K562 (cell line): Measurements from ENCODE around the gene ENDOU. TPM values are rescaled to one million over a fixed set of nuclear protein-coding genes. Genes with fewer than 3 reads are reported as not detected.

Experiments used
- C11orf30 ChIP-seq: fragments of 450-650 bp; IDR thresholded peaks from 2 replicates; pipeline ENCODE4 v1.6.1; 2016; ENCODE audit warnings: low read depth, mild to moderate bottlenecking
- FOSL1 ChIP-seq: fragments of 200-800 bp; sonication (Bioruptor generic); conservative IDR thresholded peaks from 2 replicates; pipeline ENCODE4 v1.6.1; 2016; ENCODE audit warnings: missing genetic modification characterization, missing compliant biosample characterization
- GABPA ChIP-seq: fragments of 200-800 bp; sonication (Bioruptor generic); conservative IDR thresholded peaks from 2 replicates; pipeline ENCODE4 v1.6.1; 2016; ENCODE audit warnings: low read depth, missing genetic modification characterization, missing compliant biosample characterization
- HDAC3 ChIP-seq: fragments of 450-650 bp; IDR thresholded peaks from 2 replicates; pipeline ENCODE4 v1.6.1; 2018; ENCODE audit warnings: borderline replicate concordance, mild to moderate bottlenecking, moderate library complexity; ENCODE audit not compliant: partially characterized antibody
- HOXB6 ChIP-seq: fragments of 250-450 bp; sonication (Bioruptor Pico); IDR thresholded peaks from 2 replicates; pipeline ENCODE4 v1.5.1; 2022; ENCODE audit warnings: mild to moderate bottlenecking, borderline replicate concordance
- JUN ChIP-seq, 2 experiments: sonication (generic) in 1 of 2; formaldehyde crosslinking in 1 of 2; IDR thresholded peaks; 2 replicates each; pipeline versions ENCODE4 v1.6.1 to v1.8.0; 2012 to 2022; ENCODE audit warnings: borderline replicate concordance in 2 of 2, mild to moderate bottlenecking in 2 of 2, improper control_type of control experiment in 1 of 2, low read depth in 1 of 2, low read length in 1 of 2, missing genetic modification reagents in 1 of 2
- KAT2B ChIP-seq: IDR thresholded peaks from one replicate; pipeline ENCODE4 v1.6.1; 2012; ENCODE audit warnings: low read depth, mild to moderate bottlenecking, control low read depth, inconsistent platforms, low read length, moderate library complexity
- POU5F1 ChIP-seq: fragments of 150-350 bp; IDR thresholded peaks from 2 replicates; pipeline ENCODE4 v1.6.1; 2014; ENCODE audit warnings: borderline replicate concordance, low read length, low read depth, mild to moderate bottlenecking; ENCODE audit not compliant: partially characterized antibody
- RAD21 ChIP-seq, 2 experiments: fragments of 250-450 bp in 1 of 2; fragments of 450-650 bp in 1 of 2; sonication (Bioruptor Pico) in 1 of 2; formaldehyde crosslinking in 1 of 2; IDR thresholded peaks in 1 of 2; conservative IDR thresholded peaks in 1 of 2; 2 replicates each; pipeline versions ENCODE4 v1.4.0 to v1.8.0; 2020 to 2022; ENCODE audit warnings: mild to moderate bottlenecking in 2 of 2, moderate library complexity in 1 of 2
- SAFB ChIP-seq: fragments of 200-400 bp; formaldehyde crosslinking; IDR thresholded peaks from 2 replicates; pipeline ENCODE4 v1.6.1; 2017; ENCODE audit warnings: low read depth, low read length, borderline replicate concordance
- TAF7 ChIP-seq: fragments of 450-650 bp; IDR thresholded peaks from 2 replicates; pipeline ENCODE4 v1.6.1; 2016; ENCODE audit warnings: missing genetic modification characterization, missing compliant biosample characterization
- ZNF134 ChIP-seq: fragments of 250-450 bp; sonication (Bioruptor Pico); conservative IDR thresholded peaks from 2 replicates; pipeline ENCODE4 v1.4.0; 2020
- ZNF263 ChIP-seq: sonication (generic); formaldehyde crosslinking; IDR thresholded peaks from 2 replicates; pipeline ENCODE4 v1.8.0; 2022; ENCODE audit warnings: mild to moderate bottlenecking, missing genetic modification reagents, borderline replicate concordance
- ZSCAN29 ChIP-seq: fragments of 450-650 bp; IDR thresholded peaks from 2 replicates; pipeline ENCODE4 v1.6.1; 2017
- polyA plus RNA-seq, 8 experiments: library from polyadenylated mRNA; depleted of rRNA in 4 of 8; stranded (reverse) in 5 of 8; unstranded in 3 of 8; fragments of >200 nt; fragmentation: Nextera tagmentation in 2 of 8; fragmentation: Illumina TruSeq in 1 of 8; extraction: Ambion mirVana in 2 of 8; extraction: Trizol in 1 of 8; gene quantifications; 2 replicates each; pipeline versions ENCODE4 v1.2.1 to v1.2.3, GENCODE V29; 2011 to 2014; ENCODE audit warnings: inconsistent platforms in 1 of 8, missing spikeins in 1 of 8
- total RNA-seq, 7 experiments: library from RNA; depleted of rRNA in 6 of 7; stranded (reverse); fragments of >200 nt in 6 of 7; fragmentation: Illumina TruSeq in 2 of 7; extraction: Trizol in 2 of 7; gene quantifications; 2 replicates each; pipeline versions ENCODE4 v1.2.1 to v1.2.3, GENCODE V29; 2011 to 2021; ENCODE audit warnings: low replicate concordance in 1 of 7
- TF ChIP-seq, protein P1 (sequence below), 2 experiments: fragments of 450-650 bp in 1 of 2; IDR thresholded peaks; 2 replicates each; pipeline ENCODE4 v1.6.1; 2011 to 2017; ENCODE audit warnings: low read depth in 2 of 2, antibody characterized with exemption in 1 of 2, borderline replicate concordance in 1 of 2, low read length in 1 of 2, mild to moderate bottlenecking in 1 of 2, mixed read lengths in 1 of 2; ENCODE audit not compliant: control insufficient read depth in 1 of 2
- TF ChIP-seq, protein P2 (sequence below): sonication (generic); formaldehyde crosslinking; IDR thresholded peaks from 2 replicates; pipeline ENCODE4 v1.8.1; 2022; ENCODE audit warnings: missing genetic modification reagents
- TF ChIP-seq, protein P3 (sequence below): sonication (generic); IDR thresholded peaks from 2 replicates; pipeline ENCODE4 v1.6.1; 2016
- TF ChIP-seq, protein P4 (sequence below): fragments of 450-650 bp; IDR thresholded peaks from 2 replicates; pipeline ENCODE4 v1.6.1; 2014; ENCODE audit warnings: low read depth, mild to moderate bottlenecking, moderate library complexity, borderline replicate concordance

Gene ENDOU
- total and polyA plus RNA-seq, 9 of the 15 experiments (the other 6 are each of a cell fraction or from before 2014, with no cell fraction given), result 0.03 TPM; not detected in 8

DNA sequence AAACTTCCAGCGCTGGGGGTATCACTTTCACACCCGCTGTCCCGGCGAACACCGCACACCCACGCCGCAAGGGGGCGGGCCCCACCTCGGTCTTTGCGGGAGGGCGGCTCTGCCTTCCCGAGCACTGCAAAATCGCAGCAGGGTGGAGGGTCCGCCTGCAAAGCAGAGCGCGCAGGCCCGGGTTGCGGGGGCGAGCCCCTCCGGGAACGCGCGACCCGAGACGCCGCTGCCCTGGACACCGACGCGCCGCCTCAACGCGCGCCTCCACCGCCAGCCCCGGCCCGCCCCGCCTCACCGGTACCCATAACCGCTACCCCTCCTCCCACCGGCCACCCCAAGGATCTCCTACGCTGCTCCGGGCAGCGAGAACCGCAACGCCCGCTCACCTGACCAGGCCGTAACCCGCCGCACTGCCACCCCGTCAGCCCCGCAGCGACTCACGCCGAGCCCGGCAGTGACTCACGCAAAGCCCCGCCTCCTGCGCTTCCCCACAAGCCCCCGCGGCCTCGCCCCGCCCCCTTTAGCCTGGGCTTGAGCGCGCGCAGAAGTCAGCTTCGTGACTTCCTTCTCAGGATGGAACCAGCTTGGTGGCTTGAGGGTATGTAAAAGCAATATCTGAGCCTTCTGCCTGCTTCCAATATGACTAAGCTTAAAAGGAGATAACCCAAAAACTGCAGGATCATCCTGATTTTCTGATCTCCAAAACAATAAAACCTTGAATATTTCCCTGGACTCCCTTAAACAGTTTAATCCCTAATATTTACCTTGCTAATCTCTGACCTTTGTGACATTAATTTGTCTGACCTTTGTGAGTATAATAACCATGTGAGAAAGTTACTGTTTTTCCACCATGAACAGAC, 19.5 kb downstream of the ENDOU start, which contains the start of gene RPAP3 (continued):
- TF ChIP-seq, protein P1, sequence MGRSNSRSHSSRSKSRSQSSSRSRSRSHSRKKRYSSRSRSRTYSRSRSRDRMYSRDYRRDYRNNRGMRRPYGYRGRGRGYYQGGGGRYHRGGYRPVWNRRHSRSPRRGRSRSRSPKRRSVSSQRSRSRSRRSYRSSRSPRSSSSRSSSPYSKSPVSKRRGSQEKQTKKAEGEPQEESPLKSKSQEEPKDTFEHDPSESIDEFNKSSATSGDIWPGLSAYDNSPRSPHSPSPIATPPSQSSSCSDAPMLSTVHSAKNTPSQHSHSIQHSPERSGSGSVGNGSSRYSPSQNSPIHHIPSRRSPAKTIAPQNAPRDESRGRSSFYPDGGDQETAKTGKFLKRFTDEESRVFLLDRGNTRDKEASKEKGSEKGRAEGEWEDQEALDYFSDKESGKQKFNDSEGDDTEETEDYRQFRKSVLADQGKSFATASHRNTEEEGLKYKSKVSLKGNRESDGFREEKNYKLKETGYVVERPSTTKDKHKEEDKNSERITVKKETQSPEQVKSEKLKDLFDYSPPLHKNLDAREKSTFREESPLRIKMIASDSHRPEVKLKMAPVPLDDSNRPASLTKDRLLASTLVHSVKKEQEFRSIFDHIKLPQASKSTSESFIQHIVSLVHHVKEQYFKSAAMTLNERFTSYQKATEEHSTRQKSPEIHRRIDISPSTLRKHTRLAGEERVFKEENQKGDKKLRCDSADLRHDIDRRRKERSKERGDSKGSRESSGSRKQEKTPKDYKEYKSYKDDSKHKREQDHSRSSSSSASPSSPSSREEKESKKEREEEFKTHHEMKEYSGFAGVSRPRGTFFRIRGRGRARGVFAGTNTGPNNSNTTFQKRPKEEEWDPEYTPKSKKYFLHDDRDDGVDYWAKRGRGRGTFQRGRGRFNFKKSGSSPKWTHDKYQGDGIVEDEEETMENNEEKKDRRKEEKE (IDR thresholded peaks at IDR 0.05; ENCODE audit: borderline replicate concordance in 1 of 2, control insufficient read depth in 1 of 2, low read depth in 2 of 2, low read length in 1 of 2), result no peak
- TF ChIP-seq, protein P2, sequence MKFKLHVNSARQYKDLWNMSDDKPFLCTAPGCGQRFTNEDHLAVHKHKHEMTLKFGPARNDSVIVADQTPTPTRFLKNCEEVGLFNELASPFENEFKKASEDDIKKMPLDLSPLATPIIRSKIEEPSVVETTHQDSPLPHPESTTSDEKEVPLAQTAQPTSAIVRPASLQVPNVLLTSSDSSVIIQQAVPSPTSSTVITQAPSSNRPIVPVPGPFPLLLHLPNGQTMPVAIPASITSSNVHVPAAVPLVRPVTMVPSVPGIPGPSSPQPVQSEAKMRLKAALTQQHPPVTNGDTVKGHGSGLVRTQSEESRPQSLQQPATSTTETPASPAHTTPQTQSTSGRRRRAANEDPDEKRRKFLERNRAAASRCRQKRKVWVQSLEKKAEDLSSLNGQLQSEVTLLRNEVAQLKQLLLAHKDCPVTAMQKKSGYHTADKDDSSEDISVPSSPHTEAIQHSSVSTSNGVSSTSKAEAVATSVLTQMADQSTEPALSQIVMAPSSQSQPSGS (CRISPR knock-in tag), result no peak
- TF ChIP-seq ZNF134 (CRISPR knock-in tag), result no peak
- peak; percentile 81; the same call in 1 of the 2 replicates for TF ChIP-seq JUN (IDR thresholded peaks at IDR 0.05; ENCODE audit: borderline replicate concordance, low read depth, low read length)
- TF ChIP-seq JUN (CRISPR knock-in tag; IDR thresholded peaks at IDR 0.05; ENCODE audit: borderline replicate concordance), result no peak
- no peak for TF ChIP-seq KAT2B
- peak in 1 of 2 experiments; percentile 14; a peak in 1 of 4 replicates for TF ChIP-seq RAD21 (CRISPR knock-in tag; conservative IDR thresholded peaks at IDR 0.05 in 1 of 2, IDR thresholded peaks at IDR 0.05 in 1 of 2)
- peak; percentile 70; the same call in 1 of the 2 replicates for TF ChIP-seq ZNF263 (CRISPR knock-in tag)
- no peak for TF ChIP-seq TAF7 (tag)
- no peak for TF ChIP-seq HOXB6
- TF ChIP-seq HDAC3, result no peak
- TF ChIP-seq POU5F1, result no peak
- peak; percentile 99 for TF ChIP-seq SAFB
- TF ChIP-seq C11orf30, result peak; percentile 95
- peak; percentile 57; the same call in 1 of the 2 replicates for TF ChIP-seq ZSCAN29
- TF ChIP-seq, protein P3, sequence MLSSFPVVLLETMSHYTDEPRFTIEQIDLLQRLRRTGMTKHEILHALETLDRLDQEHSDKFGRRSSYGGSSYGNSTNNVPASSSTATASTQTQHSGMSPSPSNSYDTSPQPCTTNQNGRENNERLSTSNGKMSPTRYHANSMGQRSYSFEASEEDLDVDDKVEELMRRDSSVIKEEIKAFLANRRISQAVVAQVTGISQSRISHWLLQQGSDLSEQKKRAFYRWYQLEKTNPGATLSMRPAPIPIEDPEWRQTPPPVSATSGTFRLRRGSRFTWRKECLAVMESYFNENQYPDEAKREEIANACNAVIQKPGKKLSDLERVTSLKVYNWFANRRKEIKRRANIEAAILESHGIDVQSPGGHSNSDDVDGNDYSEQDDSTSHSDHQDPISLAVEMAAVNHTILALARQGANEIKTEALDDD, result no peak
- TF ChIP-seq, protein P4, sequence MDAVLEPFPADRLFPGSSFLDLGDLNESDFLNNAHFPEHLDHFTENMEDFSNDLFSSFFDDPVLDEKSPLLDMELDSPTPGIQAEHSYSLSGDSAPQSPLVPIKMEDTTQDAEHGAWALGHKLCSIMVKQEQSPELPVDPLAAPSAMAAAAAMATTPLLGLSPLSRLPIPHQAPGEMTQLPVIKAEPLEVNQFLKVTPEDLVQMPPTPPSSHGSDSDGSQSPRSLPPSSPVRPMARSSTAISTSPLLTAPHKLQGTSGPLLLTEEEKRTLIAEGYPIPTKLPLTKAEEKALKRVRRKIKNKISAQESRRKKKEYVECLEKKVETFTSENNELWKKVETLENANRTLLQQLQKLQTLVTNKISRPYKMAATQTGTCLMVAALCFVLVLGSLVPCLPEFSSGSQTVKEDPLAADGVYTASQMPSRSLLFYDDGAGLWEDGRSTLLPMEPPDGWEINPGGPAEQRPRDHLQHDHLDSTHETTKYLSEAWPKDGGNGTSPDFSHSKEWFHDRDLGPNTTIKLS, result no peak; the same call in 1 of the 2 replicates
- TF ChIP-seq FOSL1 (tag), result peak; percentile 96
- TF ChIP-seq GABPA (tag), result 0 out of 2 replicates have a peak, but pooled peaks have one; percentile 34
